ENCODE measurements around the gene FAM81B. TPM values are rescaled to one million over a fixed set of nuclear protein-coding genes. Genes with fewer than 3 reads are reported as not detected.

FAM81B gene
- total RNA-seq, 1 donor from 2014 or later = not detected

DNA sequence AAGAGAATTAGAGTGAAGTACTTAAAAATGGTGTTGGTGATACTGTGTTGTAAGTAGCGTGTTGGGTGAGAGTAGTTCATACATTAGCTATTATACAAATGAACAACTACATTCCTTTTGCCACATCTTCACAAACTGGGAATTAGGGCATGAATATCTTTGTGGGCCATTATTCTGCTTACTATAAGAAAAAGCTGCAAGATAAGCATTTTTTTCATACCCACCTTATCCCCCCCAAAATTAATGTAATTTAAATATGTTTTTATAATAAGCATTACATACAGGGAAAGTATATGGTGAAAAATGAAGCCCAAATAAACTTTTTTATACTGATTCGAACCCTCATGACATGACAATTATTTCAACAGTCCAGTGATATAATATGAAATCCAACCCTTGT, 69.5 kb downstream of the FAM81B start:
- TF ChIP-seq EZH2 (IDR thresholded peaks at IDR 0.05) = no peak
- Histone ChIP-seq H3K79me2 (ENCODE audit: low read depth) (no peaks in the 10 kb centered on the region), H3K4me2 (no peak overlapping the region), H4K20me1 (ENCODE audit: low read depth) (no peaks in the 10 kb centered on the region), H3K27ac (no peak overlapping the region), H3K9ac (no peak overlapping the region), H2AFZ (replicated peaks) (no peak overlapping the region), H3K4me1 (no peaks in the 10 kb centered on the region), H3F3A (ENCODE audit: low read depth) (no peaks in the 10 kb centered on the region), H3K4me3 (no peak overlapping the region), H3K9me3 (ENCODE audit: low read depth) (no peaks in the 10 kb centered on the region), H3K36me3 (peaks cover 16% of the 10 kb centered on the region), H3K27me3 (no peaks in the 10 kb centered on the region)
- H3K27ac Mint-ChIP-seq = no peak overlapping the region
- no peak for DNase-seq (ENCODE audit: low spot score)
- H3K4me1 Mint-ChIP-seq = no peaks in the 10 kb centered on the region
- H3K36me3 Mint-ChIP-seq = peaks cover 18% of the 10 kb centered on the region
- no peak overlapping the region for H3K4me3 Mint-ChIP-seq
- H3K27me3 Mint-ChIP-seq (ENCODE audit: insufficient read depth, low read depth) = no peaks in the 10 kb centered on the region
- no peaks in the 10 kb centered on the region for H3K9me3 Mint-ChIP-seq

DNA sequence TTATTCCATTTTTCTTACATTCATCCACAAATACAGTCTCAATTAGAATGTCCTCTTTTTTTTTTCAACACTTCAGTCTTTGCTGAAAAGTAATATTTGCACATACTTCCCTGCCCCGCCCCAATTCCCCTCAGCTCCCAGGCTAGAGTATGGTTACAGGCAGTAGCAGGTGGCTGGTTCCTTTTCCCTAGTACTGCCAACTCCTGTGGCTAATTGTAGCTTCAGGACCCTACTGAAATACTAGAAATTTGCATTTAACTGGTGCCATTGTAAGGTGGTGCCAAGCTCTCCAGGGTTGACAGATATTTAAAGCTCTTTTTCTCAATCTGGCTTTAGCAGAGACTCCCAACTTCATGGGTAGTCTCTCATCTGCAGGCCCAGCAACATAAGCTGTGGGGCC, 80.3 kb downstream of the FAM81B start:
- no peak overlapping the region for H3K27ac Mint-ChIP-seq
- Histone ChIP-seq H3K9me3 (ENCODE audit: low read depth) (no peaks in the 10 kb centered on the region), H3K27ac (no peak overlapping the region), H3K9ac (no peak overlapping the region), H3K79me2 (ENCODE audit: low read depth) (no peaks in the 10 kb centered on the region), H3K4me1 (no peaks in the 10 kb centered on the region), H2AFZ (replicated peaks) (no peak overlapping the region), H3K4me3 (no peak overlapping the region), H3K4me2 (no peak overlapping the region), H3K36me3 (no peaks in the 10 kb centered on the region), H3F3A (ENCODE audit: low read depth) (no peaks in the 10 kb centered on the region), H3K27me3 (no peaks in the 10 kb centered on the region), H4K20me1 (ENCODE audit: low read depth) (no peaks in the 10 kb centered on the region)
- peaks cover 33% of the 10 kb centered on the region for H3K36me3 Mint-ChIP-seq
- no peaks in the 10 kb centered on the region for H3K27me3 Mint-ChIP-seq (ENCODE audit: insufficient read depth, low read depth)
- TF ChIP-seq EZH2phosphoT487 (IDR thresholded peaks at IDR 0.05) (no peak), EZH2 (IDR thresholded peaks at IDR 0.05) (no peak)
- TF ChIP-seq, protein P1, sequence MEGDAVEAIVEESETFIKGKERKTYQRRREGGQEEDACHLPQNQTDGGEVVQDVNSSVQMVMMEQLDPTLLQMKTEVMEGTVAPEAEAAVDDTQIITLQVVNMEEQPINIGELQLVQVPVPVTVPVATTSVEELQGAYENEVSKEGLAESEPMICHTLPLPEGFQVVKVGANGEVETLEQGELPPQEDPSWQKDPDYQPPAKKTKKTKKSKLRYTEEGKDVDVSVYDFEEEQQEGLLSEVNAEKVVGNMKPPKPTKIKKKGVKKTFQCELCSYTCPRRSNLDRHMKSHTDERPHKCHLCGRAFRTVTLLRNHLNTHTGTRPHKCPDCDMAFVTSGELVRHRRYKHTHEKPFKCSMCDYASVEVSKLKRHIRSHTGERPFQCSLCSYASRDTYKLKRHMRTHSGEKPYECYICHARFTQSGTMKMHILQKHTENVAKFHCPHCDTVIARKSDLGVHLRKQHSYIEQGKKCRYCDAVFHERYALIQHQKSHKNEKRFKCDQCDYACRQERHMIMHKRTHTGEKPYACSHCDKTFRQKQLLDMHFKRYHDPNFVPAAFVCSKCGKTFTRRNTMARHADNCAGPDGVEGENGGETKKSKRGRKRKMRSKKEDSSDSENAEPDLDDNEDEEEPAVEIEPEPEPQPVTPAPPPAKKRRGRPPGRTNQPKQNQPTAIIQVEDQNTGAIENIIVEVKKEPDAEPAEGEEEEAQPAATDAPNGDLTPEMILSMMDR (IDR thresholded peaks at IDR 0.05) = no peak
- H3K4me3 Mint-ChIP-seq = no peak overlapping the region
- H3K4me1 Mint-ChIP-seq = peaks cover 4% of the 10 kb centered on the region
- no peaks in the 10 kb centered on the region for H3K9me3 Mint-ChIP-seq
- no peak for DNase-seq (ENCODE audit: low spot score)

DNA sequence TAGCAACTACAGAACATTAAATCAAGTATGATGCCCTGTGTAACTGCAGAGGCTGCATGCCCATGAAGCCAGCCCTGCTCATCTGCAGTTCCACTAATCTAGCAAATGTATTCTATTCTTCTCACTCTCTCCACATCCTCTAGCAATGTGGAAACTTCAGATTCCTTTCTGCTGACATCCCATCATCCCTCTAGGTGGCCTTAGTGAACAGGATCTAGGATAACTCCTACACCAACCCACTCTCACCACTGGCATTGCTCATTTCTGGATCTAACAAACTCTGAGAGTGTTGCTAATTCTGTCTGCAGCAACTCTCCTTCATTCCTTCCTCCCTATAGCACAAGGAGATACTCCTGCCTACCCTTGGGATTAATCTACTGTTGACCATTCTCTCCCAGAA, 80.8 kb downstream of the FAM81B start:
- Histone ChIP-seq H3K9me3 (ENCODE audit: low read depth) (no peaks in the 10 kb centered on the region), H3K79me2 (ENCODE audit: low read depth) (no peaks in the 10 kb centered on the region), H3K27me3 (no peaks in the 10 kb centered on the region), H3K4me1 (no peaks in the 10 kb centered on the region), H2AFZ (replicated peaks) (no peak overlapping the region), H3K4me2 (no peak overlapping the region), H3K9ac (no peak overlapping the region), H4K20me1 (ENCODE audit: low read depth) (no peaks in the 10 kb centered on the region), H3K4me3 (no peak overlapping the region), H3K27ac (no peak overlapping the region), H3F3A (ENCODE audit: low read depth) (no peaks in the 10 kb centered on the region), H3K36me3 (no peaks in the 10 kb centered on the region)
- TF ChIP-seq EZH2phosphoT487 (IDR thresholded peaks at IDR 0.05) (no peak), EZH2 (IDR thresholded peaks at IDR 0.05) (no peak)
- Mint-ChIP-seq H3K4me1 (peaks cover 4% of the 10 kb centered on the region), H3K4me3 (no peak overlapping the region), H3K27me3 (ENCODE audit: insufficient read depth, low read depth) (no peaks in the 10 kb centered on the region), H3K27ac (no peak overlapping the region), H3K36me3 (peaks cover 33% of the 10 kb centered on the region), H3K9me3 (no peaks in the 10 kb centered on the region)
- DNase-seq (ENCODE audit: low spot score) = no peak

DNA sequence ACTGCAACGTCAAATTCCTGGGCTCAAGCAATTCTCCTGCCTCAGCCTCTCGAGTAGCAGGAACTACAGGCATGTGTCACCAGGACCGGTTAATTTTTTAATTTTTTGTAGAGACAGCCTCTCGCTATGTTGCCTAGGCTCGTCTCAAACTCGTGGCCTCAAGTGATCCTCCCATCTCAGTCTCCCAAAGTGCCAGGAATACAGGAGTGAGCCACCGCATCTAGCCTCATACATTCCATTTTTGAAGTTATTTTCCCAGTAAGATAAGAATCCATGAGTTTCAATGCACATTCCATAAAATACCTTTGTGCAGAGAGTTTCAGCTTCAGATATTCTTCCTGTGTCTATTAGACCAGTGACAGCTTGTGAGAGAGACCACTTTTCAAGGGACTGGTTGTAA, 93.3 kb downstream of the FAM81B start:
- Histone ChIP-seq H3K27ac (no peak overlapping the region), H3K9me3 (ENCODE audit: low read depth) (peaks cover 2% of the 10 kb centered on the region), H2AFZ (replicated peaks) (no peak overlapping the region), H3K36me3 (peaks cover 23% of the 10 kb centered on the region), H3K79me2 (ENCODE audit: low read depth) (no peaks in the 10 kb centered on the region), H3K27me3 (no peaks in the 10 kb centered on the region), H4K20me1 (ENCODE audit: low read depth) (no peaks in the 10 kb centered on the region), H3K4me3 (no peak overlapping the region), H3K9ac (no peak overlapping the region), H3K4me1 (no peaks in the 10 kb centered on the region), H3K4me2 (no peak overlapping the region), H3F3A (ENCODE audit: low read depth) (no peaks in the 10 kb centered on the region)
- Mint-ChIP-seq H3K9me3 (peaks cover 20% of the 10 kb centered on the region), H3K27me3 (ENCODE audit: insufficient read depth, low read depth) (no peaks in the 10 kb centered on the region), H3K36me3 (peaks cover 51% of the 10 kb centered on the region), H3K4me1 (no peaks in the 10 kb centered on the region), H3K4me3 (no peak overlapping the region), H3K27ac (no peak overlapping the region)
- TF ChIP-seq EZH2phosphoT487 (IDR thresholded peaks at IDR 0.05) = no peak
- no peak for TF ChIP-seq EZH2 (IDR thresholded peaks at IDR 0.05)
- TF ChIP-seq, protein P1 (IDR thresholded peaks at IDR 0.05) = no peak
- DNase-seq (ENCODE audit: low spot score) = no peak

Data from neural progenitor cell (in vitro differentiated cells).